IPS-18a (cell line): ENCODE measurements around the gene ARMC3.

Experiments
- H3K27ac ChIP-seq: one replicate; pipeline ENCODE4 v1.5.1; 2013; ENCODE audit warnings: low read length
- H3K27me3 ChIP-seq: one replicate; pipeline ENCODE4 v1.6.1; 2013; ENCODE audit warnings: mild to moderate bottlenecking, low read length; ENCODE audit not compliant: control insufficient read depth, insufficient read depth
- H3K36me3 ChIP-seq: one replicate; pipeline ENCODE4 v1.6.1; 2013; ENCODE audit warnings: low read depth, low read length; ENCODE audit not compliant: control insufficient read depth
- H3K4me1 ChIP-seq: one replicate; pipeline ENCODE4 v1.6.1; 2013; ENCODE audit warnings: low read depth, low read length; ENCODE audit not compliant: control insufficient read depth
- H3K4me3 ChIP-seq: one replicate; pipeline ENCODE4 v1.5.1; 2013; ENCODE audit warnings: low read length
- H3K9ac ChIP-seq: one replicate; pipeline ENCODE4 v1.6.1; 2013; ENCODE audit warnings: mild to moderate bottlenecking, low read length, moderate library complexity
- H3K9me3 ChIP-seq: one replicate; pipeline ENCODE4 v1.6.1; 2013; ENCODE audit warnings: low read depth, low read length; ENCODE audit not compliant: control insufficient read depth

ARMC3 gene

GRCh38 chr10:22978287-22978686 lies 50.4 kb downstream of the ARMC3 start:
- Histone ChIP-seq H3K4me3 (no peak overlapping the region), H3K27me3 (no peaks in the 10 kb centered on the region), H3K4me1 (peaks cover 12% of the 10 kb centered on the region), H3K27ac (no peak overlapping the region), H3K9ac (no peak overlapping the region), H3K9me3 (no peaks in the 10 kb centered on the region), H3K36me3 (no peaks in the 10 kb centered on the region)

- Histone ChIP-seq H3K9me3 (no peaks in the 10 kb centered on the region), H3K4me3 (no peak overlapping the region), H3K27me3 (no peaks in the 10 kb centered on the region), H3K4me1 (peaks cover 12% of the 10 kb centered on the region), H3K27ac (no peak overlapping the region), H3K36me3 (no peaks in the 10 kb centered on the region), H3K9ac (no peak overlapping the region)
These were observed 51.1 kb downstream of the ARMC3 start for GRCh38 chr10:22978918-22979317.

- Histone ChIP-seq H3K27ac (no peak overlapping the region), H3K9me3 (no peaks in the 10 kb centered on the region), H3K27me3 (no peaks in the 10 kb centered on the region), H3K36me3 (no peaks in the 10 kb centered on the region), H3K4me1 (peaks cover 16% of the 10 kb centered on the region), H3K4me3 (no peak overlapping the region), H3K9ac (no peak overlapping the region)
These were observed 53.0 kb downstream of the ARMC3 start for GRCh38 chr10:22980822-22981221.

- no peaks in the 10 kb centered on the region for H3K36me3 ChIP-seq
These were observed 56.2 kb downstream of the ARMC3 start for GRCh38 chr10:22984066-22984465.

GRCh38 chr10:22986771-22987542 lies 59.1 kb downstream of the ARMC3 start:
- H3K36me3 ChIP-seq = no peaks in the 10 kb centered on the region
- no peak overlapping the region for H3K9ac ChIP-seq
- H3K27ac ChIP-seq = no peak overlapping the region
- peaks cover 12% of the 10 kb centered on the region for H3K4me1 ChIP-seq
- H3K27me3 ChIP-seq = no peaks in the 10 kb centered on the region
- no peaks in the 10 kb centered on the region for H3K9me3 ChIP-seq
- H3K4me3 ChIP-seq = no peak overlapping the region

More at GRCh38 chr10:22984066-22984465, 56.2 kb downstream of the ARMC3 start:
- Histone ChIP-seq H3K27me3 (no peaks in the 10 kb centered on the region), H3K4me1 (peaks cover 15% of the 10 kb centered on the region), H3K27ac (no peak overlapping the region), H3K4me3 (no peak overlapping the region), H3K9ac (no peak overlapping the region), H3K9me3 (no peaks in the 10 kb centered on the region)

GRCh38 chr10:22988581-22989360 lies 60.9 kb downstream of the ARMC3 start:
- H3K4me3 ChIP-seq = no peak overlapping the region
- H3K4me1 ChIP-seq = peaks cover 12% of the 10 kb centered on the region
- H3K36me3 ChIP-seq = no peaks in the 10 kb centered on the region
- no peak overlapping the region for H3K9ac ChIP-seq
- no peak overlapping the region for H3K27ac ChIP-seq
- no peaks in the 10 kb centered on the region for H3K9me3 ChIP-seq
- H3K27me3 ChIP-seq = no peaks in the 10 kb centered on the region

- H3K36me3 ChIP-seq = no peaks in the 10 kb centered on the region
- H3K4me3 ChIP-seq = no peak overlapping the region
- H3K4me1 ChIP-seq = peaks cover 10% of the 10 kb centered on the region
- H3K9me3 ChIP-seq = no peaks in the 10 kb centered on the region
- H3K27me3 ChIP-seq = no peaks in the 10 kb centered on the region
- H3K9ac ChIP-seq = no peak overlapping the region
- H3K27ac ChIP-seq = no peak overlapping the region
These were observed 62.6 kb downstream of the ARMC3 start for GRCh38 chr10:22990443-22990842.

GRCh38 chr10:22992075-22992474 lies 64.2 kb downstream of the ARMC3 start:
- Histone ChIP-seq H3K27ac (no peak overlapping the region), H3K36me3 (no peaks in the 10 kb centered on the region), H3K4me3 (no peak overlapping the region), H3K27me3 (no peaks in the 10 kb centered on the region), H3K4me1 (peaks cover 8% of the 10 kb centered on the region), H3K9ac (no peak overlapping the region), H3K9me3 (no peaks in the 10 kb centered on the region)

- no peaks in the 10 kb centered on the region for H3K27me3 ChIP-seq
These were observed 64.8 kb downstream of the ARMC3 start for GRCh38 chr10:22992621-22993020.

GRCh38 chr10:22993314-22993713 lies 65.5 kb downstream of the ARMC3 start:
- no peak overlapping the region for H3K4me3 ChIP-seq
- H3K36me3 ChIP-seq = no peaks in the 10 kb centered on the region
- H3K27ac ChIP-seq = no peak overlapping the region
- H3K4me1 ChIP-seq = peaks cover 8% of the 10 kb centered on the region
- H3K9ac ChIP-seq = no peak overlapping the region
- H3K27me3 ChIP-seq = no peaks in the 10 kb centered on the region
- H3K9me3 ChIP-seq = no peaks in the 10 kb centered on the region

More at GRCh38 chr10:22992621-22993020, 64.8 kb downstream of the ARMC3 start:
- H3K27ac ChIP-seq = no peak overlapping the region
- no peaks in the 10 kb centered on the region for H3K9me3 ChIP-seq
- no peaks in the 10 kb centered on the region for H3K36me3 ChIP-seq
- no peak overlapping the region for H3K4me3 ChIP-seq
- H3K4me1 ChIP-seq = peaks cover 8% of the 10 kb centered on the region
- no peak overlapping the region for H3K9ac ChIP-seq

- no peak overlapping the region for H3K9ac ChIP-seq
- H3K27ac ChIP-seq = no peak overlapping the region
- H3K27me3 ChIP-seq = no peaks in the 10 kb centered on the region
- H3K36me3 ChIP-seq = no peaks in the 10 kb centered on the region
- H3K4me3 ChIP-seq = no peak overlapping the region
- no peaks in the 10 kb centered on the region for H3K4me1 ChIP-seq
- H3K9me3 ChIP-seq = no peaks in the 10 kb centered on the region
These were observed 69.2 kb downstream of the ARMC3 start for GRCh38 chr10:22997096-22997495.
